Skeletal muscle satellite cell (primary cell): Measurements from ENCODE around the gene FSCN2.
"Not testable (repeated sequence)": the region's sequence is repeated elsewhere in the genome, so short reads cannot be mapped to it uniquely, and the experiment has no call there.

Experiments
- H3K27me3 ChIP-seq: 2 replicates; pipeline ENCODE4 v1.7.0; 2013; ENCODE audit warnings: low read length; ENCODE audit not compliant: control insufficient read depth, insufficient read depth
- H3K36me3 ChIP-seq: 2 replicates; pipeline ENCODE4 v1.7.0; 2013; ENCODE audit warnings: mild to moderate bottlenecking, control low read depth, low read length; ENCODE audit not compliant: insufficient read depth
- H3K4me1 ChIP-seq: 2 replicates; pipeline ENCODE4 v1.7.0; 2013; ENCODE audit warnings: low read length; ENCODE audit not compliant: control insufficient read depth, insufficient read depth
- H3K4me2 ChIP-seq: 2 replicates; pipeline ENCODE4 v1.7.0; 2013; ENCODE audit warnings: mild to moderate bottlenecking, low read length
- H3K4me3 ChIP-seq: 2 replicates; pipeline ENCODE4 v1.7.0; 2013; ENCODE audit warnings: low read length
- H3K9ac ChIP-seq: 2 replicates; pipeline ENCODE4 v1.7.0; 2013; ENCODE audit warnings: mild to moderate bottlenecking, low read depth, low read length, moderate library complexity
- H3K9me3 ChIP-seq: replicated peaks from 2 replicates; pipeline ENCODE4 v1.7.0; 2013; ENCODE audit warnings: mild to moderate bottlenecking, control low read depth, low read length

Gene FSCN2

DNA sequence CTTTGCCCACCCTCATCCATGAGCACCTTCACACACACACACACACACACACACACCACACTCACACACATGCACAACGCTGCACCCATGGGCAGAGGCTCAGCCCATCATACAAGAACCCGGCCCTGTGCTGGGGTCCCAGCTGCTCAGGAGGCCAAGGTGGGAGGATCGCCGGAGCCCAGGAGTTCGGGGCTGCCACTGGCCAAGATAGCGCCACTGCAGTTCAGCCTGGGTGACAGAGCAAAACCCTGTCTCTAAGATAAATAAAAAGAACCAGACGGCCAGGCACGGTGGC, 3.4 kb upstream of the FSCN2 start:
- peaks cover 28% of the 10 kb centered on the region for H3K27me3 ChIP-seq

DNA sequence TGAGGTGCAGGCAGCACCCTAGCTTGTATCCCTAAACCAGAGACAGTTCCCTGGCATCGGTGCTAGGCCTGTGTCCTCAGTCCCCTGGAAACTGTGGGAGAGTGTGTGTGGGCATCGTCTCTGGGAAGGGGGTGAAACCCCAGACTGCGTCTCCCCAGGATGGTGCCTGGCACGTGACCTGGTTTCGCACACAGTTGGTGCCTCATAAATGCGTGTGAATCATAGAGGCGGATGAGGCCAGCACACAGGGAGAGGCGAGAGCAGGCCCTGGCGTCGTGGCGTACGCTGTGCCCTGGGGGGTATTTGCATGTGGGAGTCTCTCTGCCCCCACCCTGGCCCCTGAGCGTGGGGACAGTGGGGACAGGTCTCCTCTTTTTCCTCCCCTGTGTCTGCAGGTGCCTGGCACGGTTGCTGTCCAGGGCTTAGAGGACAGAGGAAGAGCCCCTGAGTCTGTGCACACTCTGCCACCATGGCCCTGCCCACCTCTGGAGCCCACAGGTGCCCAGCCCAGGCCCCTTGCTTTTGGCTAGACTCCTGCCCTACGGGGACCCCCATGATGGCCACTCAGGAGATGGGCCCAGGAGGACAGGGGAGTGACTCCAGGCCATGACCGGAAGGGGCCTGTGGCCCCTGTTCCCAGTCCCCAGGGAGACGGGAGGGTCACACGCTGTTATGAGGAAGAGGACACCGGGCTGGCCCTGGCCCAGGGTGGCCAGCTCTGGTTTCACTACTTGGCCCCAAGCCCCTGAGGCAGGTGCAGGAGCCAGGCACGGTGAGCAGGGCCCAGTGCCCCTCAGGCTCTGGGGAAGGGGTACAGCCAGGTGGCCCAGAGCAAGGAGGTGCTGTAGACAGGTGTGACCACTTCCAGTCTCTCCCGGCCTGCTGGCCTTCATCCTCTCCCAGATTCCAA, 1.3 kb upstream of the FSCN2 start:
- no peak overlapping the region for H3K9ac ChIP-seq
- H3K27me3 ChIP-seq = peaks cover 28% of the 10 kb centered on the region
- H3K4me1 ChIP-seq = peaks cover 19% of the 10 kb centered on the region
- H3K36me3 ChIP-seq = no peaks in the 10 kb centered on the region
- no peaks in the 10 kb centered on the region for H3K9me3 ChIP-seq
- no peak overlapping the region for H3K4me3 ChIP-seq
- H3K4me2 ChIP-seq = peak overlapping the region; percentile 44

More for the DNA sequence above, 3.4 kb upstream of the FSCN2 start:
- H3K4me2 ChIP-seq = no peak overlapping the region
- H3K4me3 ChIP-seq = no peak overlapping the region
- no peaks in the 10 kb centered on the region for H3K36me3 ChIP-seq
- H3K9me3 ChIP-seq = no peaks in the 10 kb centered on the region
- no peak overlapping the region for H3K9ac ChIP-seq
- H3K4me1 ChIP-seq = peaks cover 19% of the 10 kb centered on the region

GRCh38 chr17:81528384-81528650, 140 bp downstream of the FSCN2 start:
- Histone ChIP-seq H3K4me1 (peaks cover 14% of the 10 kb centered on the region), H3K36me3 (no peaks in the 10 kb centered on the region), H3K4me3 (no peak overlapping the region), H3K4me2 (no peak overlapping the region), H3K9ac (no peak overlapping the region), H3K9me3 (no peaks in the 10 kb centered on the region), H3K27me3 (peaks cover 28% of the 10 kb centered on the region)

DNA sequence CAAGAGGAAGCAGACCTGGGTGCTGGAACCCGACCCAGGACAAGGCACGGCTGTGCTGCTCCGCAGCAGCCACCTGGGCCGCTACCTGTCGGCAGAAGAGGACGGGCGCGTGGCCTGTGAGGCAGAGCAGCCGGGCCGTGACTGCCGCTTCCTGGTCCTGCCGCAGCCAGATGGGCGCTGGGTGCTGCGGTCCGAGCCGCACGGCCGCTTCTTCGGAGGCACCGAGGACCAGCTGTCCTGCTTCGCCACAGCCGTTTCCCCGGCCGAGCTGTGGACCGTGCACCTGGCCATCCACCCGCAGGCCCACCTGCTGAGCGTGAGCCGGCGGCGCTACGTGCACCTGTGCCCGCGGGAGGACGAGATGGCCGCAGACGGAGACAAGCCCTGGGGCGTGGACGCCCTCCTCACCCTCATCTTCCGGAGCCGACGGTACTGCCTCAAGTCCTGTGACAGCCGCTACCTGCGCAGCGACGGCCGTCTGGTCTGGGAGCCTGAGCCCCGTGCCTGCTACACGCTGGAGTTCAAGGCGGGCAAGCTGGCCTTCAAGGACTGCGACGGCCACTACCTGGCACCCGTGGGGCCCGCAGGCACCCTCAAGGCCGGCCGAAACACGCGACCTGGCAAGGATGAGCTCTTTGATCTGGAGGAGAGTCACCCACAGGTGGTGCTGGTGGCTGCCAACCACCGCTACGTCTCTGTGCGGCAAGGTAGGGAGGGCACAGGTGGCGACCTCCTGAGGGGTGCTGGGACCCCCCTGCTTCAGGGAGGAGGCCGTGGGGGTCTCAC, 667 bp downstream of the FSCN2 start:
- Histone ChIP-seq H3K4me1 (peaks cover 10% of the 10 kb centered on the region), H3K9me3 (no peaks in the 10 kb centered on the region), H3K9ac (no peak overlapping the region), H3K4me3 (no peak overlapping the region), H3K27me3 (peaks cover 28% of the 10 kb centered on the region), H3K36me3 (no peaks in the 10 kb centered on the region), H3K4me2 (no peak overlapping the region)

- Histone ChIP-seq H3K9ac (no peak overlapping the region), H3K4me2 (no peak overlapping the region), H3K36me3 (no peaks in the 10 kb centered on the region), H3K27me3 (peaks cover 26% of the 10 kb centered on the region), H3K4me3 (no peak overlapping the region), H3K4me1 (peaks cover 11% of the 10 kb centered on the region), H3K9me3 (no peaks in the 10 kb centered on the region)
These were observed 1.2 kb downstream of the FSCN2 start for GRCh38 chr17:81529437-81529803.

- Histone ChIP-seq H3K27me3 (peaks cover 23% of the 10 kb centered on the region), H3K4me1 (peaks cover 11% of the 10 kb centered on the region)
- H3K9me3 ChIP-seq, H3K4me3 ChIP-seq, H3K36me3 ChIP-seq, H3K4me2 ChIP-seq, H3K9ac ChIP-seq: not testable (repeated sequence)
These were observed 2.8 kb downstream of the FSCN2 start for GRCh38 chr17:81531013-81531412.

DNA sequence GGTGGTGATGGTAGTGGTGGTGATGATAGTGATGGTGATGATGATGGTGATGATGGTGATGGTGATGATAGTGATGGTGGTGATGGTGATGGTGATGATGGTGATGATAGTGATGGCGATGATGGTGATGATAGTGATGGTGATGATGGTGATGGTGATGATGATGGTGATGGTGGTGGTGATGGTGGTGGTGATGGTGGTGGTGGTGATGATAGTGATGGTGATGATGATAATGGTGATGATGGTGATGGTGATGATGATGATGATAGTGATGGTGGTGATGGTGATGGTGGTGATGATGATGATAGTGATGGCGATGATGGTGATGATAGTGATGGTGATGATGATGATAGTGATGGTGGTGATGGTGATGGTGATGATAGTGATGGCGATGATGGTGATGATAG, 3.8 kb downstream of the FSCN2 start:
- Histone ChIP-seq H3K4me1 (peaks cover 11% of the 10 kb centered on the region), H3K27me3 (peaks cover 33% of the 10 kb centered on the region)
- H3K9me3 ChIP-seq, H3K4me3 ChIP-seq, H3K9ac ChIP-seq, H3K36me3 ChIP-seq, H3K4me2 ChIP-seq: not testable (repeated sequence)

- H3K4me1 ChIP-seq = peaks cover 9% of the 10 kb centered on the region
- H3K36me3 ChIP-seq = no peaks in the 10 kb centered on the region
- no peaks in the 10 kb centered on the region for H3K9me3 ChIP-seq
- peaks cover 32% of the 10 kb centered on the region for H3K27me3 ChIP-seq
- no peak overlapping the region for H3K4me3 ChIP-seq
- no peak overlapping the region for H3K9ac ChIP-seq
- H3K4me2 ChIP-seq = no peak overlapping the region
These were observed 4.5 kb downstream of the FSCN2 start for GRCh38 chr17:81532490-81533287.

DNA sequence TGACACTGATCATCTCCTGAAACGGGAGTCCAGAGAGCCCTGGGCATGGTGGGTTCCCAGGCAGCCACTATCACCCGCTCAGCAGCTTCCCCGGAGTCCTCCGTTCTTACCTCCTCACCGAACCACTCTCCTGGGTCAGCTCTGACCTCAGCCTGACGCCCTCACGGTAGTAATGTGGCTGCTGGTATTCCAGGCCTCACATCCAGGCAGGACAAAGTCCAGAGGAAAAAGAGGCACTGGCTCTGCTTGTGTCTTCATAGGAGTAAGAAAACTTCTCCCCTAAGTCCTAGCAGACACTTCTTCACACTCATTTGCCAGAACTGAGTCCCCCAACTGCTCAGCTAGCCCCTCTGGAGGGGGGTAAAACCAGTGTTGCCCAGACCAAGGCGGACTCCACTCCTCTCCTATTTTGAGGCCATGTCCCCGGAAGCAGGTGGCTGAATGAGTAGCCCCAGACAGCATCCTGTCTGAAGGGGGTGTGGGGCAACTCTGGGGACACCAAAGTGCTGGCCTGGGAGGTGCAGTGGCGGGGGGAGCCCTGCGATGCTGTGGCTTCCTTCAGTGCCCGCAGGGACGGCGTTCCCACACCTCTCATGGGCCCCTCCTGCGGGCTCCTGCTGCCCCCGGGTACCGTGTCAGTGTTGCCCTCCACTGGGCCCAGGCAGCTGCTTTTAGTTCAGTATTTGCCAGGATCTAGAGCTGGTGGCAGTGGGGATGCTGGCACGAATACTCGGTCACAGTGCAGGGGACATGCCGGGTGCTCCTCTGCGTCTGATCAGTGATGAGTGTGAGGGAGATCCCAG, 5.4 kb downstream of the FSCN2 start:
- peaks cover 5% of the 10 kb centered on the region for H3K4me1 ChIP-seq
- no peak overlapping the region for H3K4me2 ChIP-seq
- peaks cover 25% of the 10 kb centered on the region for H3K27me3 ChIP-seq
- H3K4me3 ChIP-seq = no peak overlapping the region
- peaks cover 3% of the 10 kb centered on the region for H3K36me3 ChIP-seq
- no peaks in the 10 kb centered on the region for H3K9me3 ChIP-seq
- H3K9ac ChIP-seq = no peak overlapping the region

- Histone ChIP-seq H3K9me3 (no peaks in the 10 kb centered on the region), H3K4me2 (no peak overlapping the region), H3K9ac (no peak overlapping the region), H3K27me3 (peaks cover 17% of the 10 kb centered on the region), H3K36me3 (peaks cover 3% of the 10 kb centered on the region), H3K4me3 (no peak overlapping the region), H3K4me1 (peaks cover 5% of the 10 kb centered on the region)
These were observed 6.2 kb downstream of the FSCN2 start for GRCh38 chr17:81534157-81535006.
